SK-N-MC (cell line): Measurements from ENCODE around the gene TCEAL8.

ENCODE experiments used
- EZH2 ChIP-seq: fragments of 200-600 bp; sonication (generic); IDR thresholded peaks from one replicate; pipeline ENCODE4 v1.6.1; 2017; ENCODE audit warnings: antibody characterized with exemption
- FOXP2 ChIP-seq: optimal IDR thresholded peaks from 2 replicates; pipeline ENCODE3; 2011; ENCODE audit warnings: mild to moderate bottlenecking, moderate library complexity; ENCODE audit not compliant: insufficient read depth; ENCODE audit errors: extremely low read length, control extremely low read depth
- POLR2AphosphoS5 ChIP-seq: IDR thresholded peaks from 2 replicates; pipeline ENCODE4 v1.6.1; 2012; ENCODE audit warnings: mild to moderate bottlenecking, low read depth, low read length, borderline replicate concordance

GRCh38 chrX:103236296-103236695, 18.7 kb downstream of the TCEAL8 start:
- no peak for TF ChIP-seq EZH2
- TF ChIP-seq POLR2AphosphoS5, result no peak
- TF ChIP-seq FOXP2, result no peak
